Ovary (tissue), 3 donors: ENCODE results near the gene PTPRG.

Source experiments
- CTCF ChIP-seq, 3 donors: fragments of 450-650 bp in 2 of 3; fragments of 200-600 bp in 1 of 3; IDR thresholded peaks; one replicate each; pipeline versions ENCODE4 v1.5.1 to v1.8.0; 2016 to 2022; ENCODE audit warnings: antibody characterized with exemption in 3 of 3, mild to moderate bottlenecking in 1 of 3
- EP300 ChIP-seq: sonication (generic); formaldehyde crosslinking; IDR thresholded peaks from one replicate; pipeline ENCODE4 v1.6.1; 2017; ENCODE audit warnings: antibody characterized with exemption
- POLR2A ChIP-seq: fragments of 450-650 bp; IDR thresholded peaks from one replicate; pipeline ENCODE4 v1.6.1; 2017; ENCODE audit warnings: antibody characterized with exemption, mild to moderate bottlenecking, moderate library complexity
- donor health status: DM: no; HTN: no; CAD: no.

- TF ChIP-seq EP300 (no peak), CTCF (IDR thresholded peaks at IDR 0.05) (no peak), POLR2A (no peak)
Observed at GRCh38 chr3:61925721-61926120, 364.4 kb downstream of the PTPRG start.
